HPDE6-E6E7 (cell line): ENCODE measurements around the gene RASGEF1B.

ENCODE experiments used
- DNase-seq: peaks from one replicate; pipeline ENCODE4 v3.0.0; 2011; ENCODE audit warnings: missing footprints; ENCODE audit errors: extremely low spot score

Gene RASGEF1B

GRCh38 chr4:81399306-81400086 is 72.2 kb downstream of the RASGEF1B start:
- DNase-seq, result no peak

- DNase-seq, result no peak
Measured at GRCh38 chr4:81398379-81398778, 73.3 kb downstream of the RASGEF1B start.

DNA sequence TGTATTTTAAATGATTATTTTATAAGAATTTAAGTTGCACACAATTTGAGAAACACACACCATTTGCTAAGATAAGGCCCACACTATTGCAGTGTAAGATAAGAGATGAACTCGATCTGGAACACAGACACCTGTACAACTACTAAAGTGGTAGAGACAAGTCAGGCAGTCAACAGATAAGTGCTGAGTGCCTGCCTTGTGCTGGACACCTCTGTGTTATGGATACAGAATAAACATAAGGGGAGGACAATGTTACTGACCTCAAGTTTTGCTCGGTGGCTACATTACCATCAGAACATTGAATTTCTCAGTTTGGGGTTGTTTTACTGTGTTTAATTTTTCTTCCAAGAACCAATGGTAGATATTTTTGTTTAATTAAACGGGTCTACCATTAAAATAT is 74.1 kb downstream of the RASGEF1B start:
- DNase-seq, result no peak

- no peak for DNase-seq
Measured at GRCh38 chr4:81395239-81395638, 76.5 kb downstream of the RASGEF1B start.

DNA sequence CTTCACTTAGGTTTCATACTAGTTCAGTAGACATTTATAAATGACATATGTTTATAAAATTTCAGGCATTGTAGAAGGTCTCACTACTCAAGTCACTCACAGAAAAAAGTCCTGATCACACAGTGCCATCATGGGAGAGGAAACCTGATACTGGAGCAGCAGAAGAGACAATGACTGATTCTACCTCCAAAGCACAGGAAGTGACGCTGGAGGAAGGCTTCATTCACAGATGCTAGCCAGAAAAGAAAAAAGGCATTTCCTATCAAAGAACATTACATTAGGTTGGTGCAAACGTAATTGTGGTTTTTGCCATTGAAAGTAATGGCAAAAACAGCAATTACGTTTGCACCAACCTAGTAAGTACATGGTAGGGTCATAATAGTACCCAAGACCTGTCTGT is 79.5 kb downstream of the RASGEF1B start:
- no peak for DNase-seq

DNA sequence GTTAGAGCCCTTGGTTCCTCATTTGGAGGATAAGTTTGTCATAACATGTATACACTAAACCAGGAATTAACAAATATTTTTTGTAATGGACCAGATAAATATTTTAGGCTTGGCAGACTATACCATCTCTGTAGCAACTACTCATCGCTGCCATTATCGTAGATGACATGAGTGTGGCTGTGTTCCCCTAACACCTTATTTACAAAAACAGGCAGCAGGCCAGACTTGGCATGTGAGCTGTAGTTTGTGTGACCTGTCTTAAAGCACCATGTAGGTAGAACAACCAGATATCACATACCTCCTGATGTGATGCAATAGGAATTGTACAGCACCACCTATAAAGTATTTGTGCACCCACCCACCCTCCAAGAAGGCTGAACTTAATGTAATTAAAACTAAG is 82.0 kb downstream of the RASGEF1B start:
- no peak for DNase-seq

DNA sequence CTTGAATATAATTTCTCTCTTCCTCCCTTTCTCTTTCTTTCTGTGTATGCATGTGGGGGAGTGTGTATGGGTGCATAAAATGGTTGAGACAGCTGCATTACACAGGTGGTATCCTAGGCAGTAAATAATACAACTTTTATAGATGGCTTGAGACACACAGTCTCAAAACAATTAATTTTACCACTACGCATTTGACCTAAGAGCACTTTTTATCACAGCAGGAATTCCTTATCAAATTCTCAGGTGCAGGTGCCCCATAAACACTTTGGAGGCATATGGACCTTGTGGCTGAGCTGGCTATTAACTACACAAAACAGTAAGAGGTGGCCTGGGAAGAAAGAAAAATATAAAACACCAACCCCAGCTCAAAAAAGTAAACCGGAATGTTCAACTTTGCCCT is 91.3 kb downstream of the RASGEF1B start:
- no peak for DNase-seq

- DNase-seq, result no peak
Measured at GRCh38 chr4:81378386-81378785, 93.3 kb downstream of the RASGEF1B start.

GRCh38 chr4:81377191-81377590 is 94.5 kb downstream of the RASGEF1B start:
- DNase-seq, result no peak

DNA sequence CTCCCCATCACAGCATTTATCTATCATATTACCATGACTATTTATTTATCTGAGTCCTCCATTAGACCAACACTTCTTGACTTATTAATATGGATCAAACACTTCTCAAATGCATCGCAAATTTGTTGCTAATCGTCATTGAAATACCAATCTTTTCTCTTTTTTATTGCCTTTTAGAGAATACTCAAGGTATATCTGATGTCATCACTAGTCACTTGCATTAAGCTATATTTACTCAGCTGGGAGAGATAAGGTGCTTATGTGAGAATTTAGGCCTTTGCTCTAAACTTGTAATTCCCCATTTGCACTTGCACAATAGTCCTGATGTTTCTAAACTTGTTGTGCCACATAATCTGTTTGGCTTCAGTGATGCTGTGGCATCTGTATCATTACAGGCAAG is 95.0 kb downstream of the RASGEF1B start:
- DNase-seq, result no peak
